OCI-LY3 (cell line): ENCODE data around the gene PIWIL4.

ENCODE experiments used
- H2AFZ ChIP-seq: fragments of 200-600, 300-600 bp; shearing (Covaris generic); 2 replicates; pipeline ENCODE4 v1.6.0; 2014; ENCODE audit warnings: antibody characterized with exemption, low read depth, low read length
- H3K27ac ChIP-seq: fragments of 200-600, 300-600 bp; sonication (generic); 2 replicates; pipeline ENCODE4 v1.5.1; 2014; ENCODE audit warnings: mild to moderate bottlenecking, low read length, moderate library complexity, mixed read lengths
- H3K27me3 ChIP-seq: fragments of 200-600, 300-600 bp; sonication (generic); 2 replicates; pipeline ENCODE4 v1.6.1; 2014; ENCODE audit warnings: low read depth, low read length, mixed read lengths
- H3K36me3 ChIP-seq: fragments of 200-600, 300-600 bp; sonication (generic); replicated peaks from 2 replicates; pipeline ENCODE3; 2014; ENCODE audit warnings: low read depth, low read length, mixed read lengths
- H3K4me1 ChIP-seq: fragments of 300-600, 200-600 bp; sonication (generic); 2 replicates; pipeline ENCODE4 v1.6.1; 2014; ENCODE audit warnings: low read length, mixed read lengths
- H3K4me2 ChIP-seq: fragments of 200-600, 300-600 bp; sonication (generic); 2 replicates; pipeline ENCODE4 v1.6.1; 2014; ENCODE audit warnings: low read length, mixed read lengths
- H3K4me3 ChIP-seq: fragments of 300-600, 200-600 bp; sonication (generic); 2 replicates; pipeline ENCODE4 v1.5.1; 2014; ENCODE audit warnings: antibody characterized with exemption, mild to moderate bottlenecking, low read length, moderate library complexity
- H3K79me2 ChIP-seq: fragments of 300-600, 200-600 bp; shearing (Covaris generic); 2 replicates; pipeline ENCODE4 v1.6.1; 2014; ENCODE audit warnings: mild to moderate bottlenecking, low read length, mixed read lengths
- H3K9ac ChIP-seq: fragments of 300-600, 200-600 bp; shearing (Covaris generic); 2 replicates; pipeline ENCODE4 v1.6.0; 2014; ENCODE audit warnings: mild to moderate bottlenecking, low read length, moderate library complexity
- H3K9me3 ChIP-seq: fragments of 200-600, 300-600 bp; shearing (Covaris generic); 2 replicates; pipeline ENCODE4 v1.6.1; 2014; ENCODE audit warnings: low read length, mixed read lengths; ENCODE audit not compliant: insufficient read depth
- H4K20me1 ChIP-seq: fragments of 200-600, 300-600 bp; sonication (generic); 2 replicates; pipeline ENCODE4 v1.6.1; 2016; ENCODE audit warnings: low read length, mixed read lengths; ENCODE audit not compliant: insufficient read depth
- EZH2phosphoT487 ChIP-seq: fragments of 200-600 bp; shearing (Covaris generic); IDR thresholded peaks from 2 replicates; pipeline ENCODE4 v1.6.1; 2018; ENCODE audit warnings: antibody characterized with exemption, mixed run types, low read depth
- TF ChIP-seq, protein P1 (sequence below): fragments of 200-600, 300-600 bp; sonication (generic); IDR thresholded peaks from 2 replicates; pipeline ENCODE4 v1.5.1; 2014; ENCODE audit warnings: antibody characterized with exemption, low read length, low read depth

PIWIL4 gene

DNA sequence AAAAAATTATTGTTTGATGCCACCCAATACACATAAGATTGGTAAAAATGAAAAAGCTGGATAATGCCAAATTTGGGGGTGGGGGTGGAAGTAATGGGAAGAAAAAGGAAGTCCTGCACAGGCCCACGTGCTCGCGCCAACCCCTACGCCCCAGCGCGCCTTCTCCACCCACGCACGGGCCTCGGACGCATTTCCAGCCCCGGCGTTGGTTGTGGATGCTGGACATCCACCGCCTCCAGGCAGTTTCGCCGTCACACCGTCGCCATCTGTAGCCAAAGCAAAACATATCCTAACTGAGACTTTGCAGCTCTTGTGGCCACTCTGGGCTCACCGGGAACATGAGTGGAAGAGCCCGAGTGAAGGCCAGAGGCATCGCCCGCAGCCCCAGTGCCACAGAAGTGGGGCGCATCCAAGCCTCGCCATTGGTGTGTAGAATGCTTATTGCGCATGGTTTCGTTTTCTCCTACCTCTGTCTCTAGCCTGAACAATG lies at the start of gene PIWIL4:
TSS of gene PIWIL4 (plus strand) at position 188 of the 490 bp plus-strand sequence. CDS start at position 339, 151 bp downstream.
- Histone ChIP-seq H3K4me3 (no peak within 1 kb of the TSS), H3K9ac (no peak within 1 kb of the TSS), H3K4me1 (no peaks in the 10 kb centered on the region), H4K20me1 (no peaks in the 10 kb centered on the region), H3K36me3 (no peaks in the 10 kb centered on the region), H3K9me3 (no peaks in the 10 kb centered on the region), H3K27ac (no peak within 1 kb of the TSS), H3K27me3 (no peaks in the 10 kb centered on the region), H2AFZ (no peak within 1 kb of the TSS), H3K4me2 (no peak within 1 kb of the TSS), H3K79me2 (no peaks in the 10 kb centered on the region)
- no peak for TF ChIP-seq EZH2phosphoT487
- TF ChIP-seq, protein P1, sequence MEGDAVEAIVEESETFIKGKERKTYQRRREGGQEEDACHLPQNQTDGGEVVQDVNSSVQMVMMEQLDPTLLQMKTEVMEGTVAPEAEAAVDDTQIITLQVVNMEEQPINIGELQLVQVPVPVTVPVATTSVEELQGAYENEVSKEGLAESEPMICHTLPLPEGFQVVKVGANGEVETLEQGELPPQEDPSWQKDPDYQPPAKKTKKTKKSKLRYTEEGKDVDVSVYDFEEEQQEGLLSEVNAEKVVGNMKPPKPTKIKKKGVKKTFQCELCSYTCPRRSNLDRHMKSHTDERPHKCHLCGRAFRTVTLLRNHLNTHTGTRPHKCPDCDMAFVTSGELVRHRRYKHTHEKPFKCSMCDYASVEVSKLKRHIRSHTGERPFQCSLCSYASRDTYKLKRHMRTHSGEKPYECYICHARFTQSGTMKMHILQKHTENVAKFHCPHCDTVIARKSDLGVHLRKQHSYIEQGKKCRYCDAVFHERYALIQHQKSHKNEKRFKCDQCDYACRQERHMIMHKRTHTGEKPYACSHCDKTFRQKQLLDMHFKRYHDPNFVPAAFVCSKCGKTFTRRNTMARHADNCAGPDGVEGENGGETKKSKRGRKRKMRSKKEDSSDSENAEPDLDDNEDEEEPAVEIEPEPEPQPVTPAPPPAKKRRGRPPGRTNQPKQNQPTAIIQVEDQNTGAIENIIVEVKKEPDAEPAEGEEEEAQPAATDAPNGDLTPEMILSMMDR: no peak

DNA sequence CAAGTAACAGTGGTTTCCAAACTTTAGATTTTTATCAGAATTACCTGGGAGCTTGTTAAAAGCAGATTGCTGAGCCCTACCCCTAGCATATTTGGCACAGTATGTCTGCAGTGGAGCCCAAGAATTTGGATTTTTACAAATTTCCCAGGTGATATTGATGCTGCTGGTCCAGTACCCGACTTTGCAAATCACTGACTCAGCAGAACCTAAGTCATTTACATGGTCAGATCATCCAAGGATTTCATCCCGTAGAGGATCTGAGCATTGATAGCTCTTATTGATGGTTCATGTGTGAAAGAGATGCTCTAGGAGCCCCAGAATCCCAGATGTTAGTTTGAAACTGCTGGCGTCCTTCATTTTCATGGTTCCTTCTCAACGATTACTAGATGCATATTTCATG lies 48.9 kb upstream of the PIWIL4 start:
- no peak overlapping the region for H3K4me2 ChIP-seq
- H3K27me3 ChIP-seq: peaks cover 13% of the 10 kb centered on the region
- H3K79me2 ChIP-seq: no peaks in the 10 kb centered on the region
- no peak overlapping the region for H3K27ac ChIP-seq
- no peaks in the 10 kb centered on the region for H3K36me3 ChIP-seq
- H3K9me3 ChIP-seq: no peaks in the 10 kb centered on the region
- no peak overlapping the region for H2AFZ ChIP-seq
- no peak overlapping the region for H3K4me3 ChIP-seq
- no peak overlapping the region for H3K9ac ChIP-seq
- H3K4me1 ChIP-seq: no peaks in the 10 kb centered on the region; the same call in 1 of the 2 replicates
- H4K20me1 ChIP-seq: no peaks in the 10 kb centered on the region
- TF ChIP-seq, protein P1: no peak
- no peak for TF ChIP-seq EZH2phosphoT487

DNA sequence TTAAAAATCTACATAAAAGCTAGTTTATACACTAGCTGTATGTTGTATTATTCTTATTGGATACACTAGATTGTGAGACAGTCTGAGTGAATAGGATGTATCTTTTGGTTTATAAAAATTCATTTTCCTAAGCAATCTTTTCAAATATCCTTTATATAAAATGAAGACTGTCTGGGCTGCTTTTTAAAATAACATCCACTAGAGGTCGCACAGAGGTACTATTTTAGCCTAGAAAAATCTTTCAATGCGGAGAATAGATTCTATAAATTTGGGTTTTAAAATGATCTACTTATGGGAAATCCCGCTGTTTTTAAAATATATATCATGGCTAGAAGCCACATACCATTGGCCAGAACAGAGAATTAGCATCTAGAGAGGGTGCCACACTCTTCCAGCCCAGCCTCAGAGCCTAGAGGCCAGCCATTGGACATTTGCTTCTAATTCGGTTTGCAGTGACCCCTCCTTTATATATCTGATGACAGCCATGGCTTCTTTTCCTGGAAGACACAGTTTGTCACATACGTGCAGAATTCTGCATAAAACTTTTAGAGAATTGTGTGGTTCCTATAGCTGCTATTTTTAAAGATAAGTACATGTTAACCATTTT lies 47.6 kb upstream of the PIWIL4 start:
- no peak overlapping the region for H2AFZ ChIP-seq

DNA sequence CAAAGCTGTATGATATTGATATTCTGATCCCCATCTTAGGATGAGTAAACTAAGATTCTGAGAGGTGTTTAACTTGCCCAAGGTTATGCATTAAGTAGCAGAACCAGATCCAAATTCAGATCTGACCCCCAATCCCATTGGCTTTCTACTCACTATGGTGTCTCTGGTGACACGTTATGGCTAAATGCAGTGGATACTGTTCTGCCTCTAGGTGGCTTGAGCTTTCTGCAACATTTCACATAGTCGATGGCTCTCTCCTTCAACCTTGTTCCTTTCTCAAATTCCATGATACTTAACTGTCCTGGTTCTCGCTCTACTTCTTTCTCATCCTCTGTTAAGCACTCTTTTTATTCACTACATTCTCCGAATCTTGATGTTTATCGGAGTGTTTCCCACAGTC lies 45.5 kb upstream of the PIWIL4 start:
- Histone ChIP-seq H3K4me1 (no peaks in the 10 kb centered on the region; the same call in 1 of the 2 replicates), H3K79me2 (no peaks in the 10 kb centered on the region), H3K4me3 (no peak overlapping the region), H3K4me2 (no peak overlapping the region), H3K27ac (no peak overlapping the region), H4K20me1 (no peaks in the 10 kb centered on the region), H3K9me3 (no peaks in the 10 kb centered on the region), H3K9ac (no peak overlapping the region), H3K27me3 (peaks cover 23% of the 10 kb centered on the region), H3K36me3 (no peaks in the 10 kb centered on the region), H2AFZ (peak overlapping the region; percentile 2; the same call in 1 of the 2 replicates)
- TF ChIP-seq EZH2phosphoT487: no peak
- TF ChIP-seq, protein P1: peak; percentile 48

More for the DNA sequence above, 47.6 kb upstream of the PIWIL4 start:
- no peaks in the 10 kb centered on the region for H3K9me3 ChIP-seq
- H3K9ac ChIP-seq: no peak overlapping the region
- no peak overlapping the region for H3K27ac ChIP-seq
- no peaks in the 10 kb centered on the region for H3K36me3 ChIP-seq
- H3K4me2 ChIP-seq: peak overlapping the region; percentile 43
- peaks cover 16% of the 10 kb centered on the region for H3K27me3 ChIP-seq
- no peak overlapping the region for H3K4me3 ChIP-seq
- H3K79me2 ChIP-seq: no peaks in the 10 kb centered on the region
- H3K4me1 ChIP-seq: no peaks in the 10 kb centered on the region; the same call in 1 of the 2 replicates
- TF ChIP-seq, protein P1: peak; percentile 88
- TF ChIP-seq EZH2phosphoT487: no peak
- no peaks in the 10 kb centered on the region for H4K20me1 ChIP-seq
